Spleen (tissue), 11 donors: Measurements from ENCODE around the gene SP4. TPM values are rescaled to one million over a fixed set of nuclear protein-coding genes. Genes with fewer than 3 reads are reported as not detected.

ENCODE experiments used
- DNase-seq: peaks from one replicate; pipeline ENCODE4 v3.0.0-alpha.2; 2020
- H3K27ac ChIP-seq, 8 donors: fragments of 200-600 bp; sonication (generic) in 7 of 8; 1 replicate in 4 of 8; 2 replicates in 4 of 8; pipeline versions ENCODE4 v1.5.0 to v1.8.0; 2016 to 2021; ENCODE audit warnings: inconsistent platforms in 4 of 8, mild to moderate bottlenecking in 4 of 8, moderate library complexity in 1 of 8
- H3K27me3 ChIP-seq, 7 donors: fragments of 200-600 bp; sonication (generic) in 6 of 7; replicated peaks in 1 of 7; 1 replicate in 4 of 7; 2 replicates in 3 of 7; pipeline versions ENCODE4 v1.5.0 to v1.8.0; 2016 to 2021; ENCODE audit warnings: inconsistent platforms in 3 of 7, mild to moderate bottlenecking in 1 of 7
- H3K36me3 ChIP-seq, 6 donors: fragments of 200-600 bp; sonication (generic) in 5 of 6; 1 replicate in 4 of 6; 2 replicates in 2 of 6; pipeline versions ENCODE4 v1.5.0 to v1.8.0; 2016 to 2021; ENCODE audit warnings: inconsistent platforms in 2 of 6
- H3K4me1 ChIP-seq, 6 donors: fragments of 200-600 bp; sonication (generic) in 5 of 6; 1 replicate in 3 of 6; 2 replicates in 3 of 6; pipeline versions ENCODE4 v1.5.0 to v1.8.0; 2016 to 2021; ENCODE audit warnings: inconsistent platforms in 3 of 6
- H3K4me3 ChIP-seq, 8 donors: fragments of 200-600 bp; sonication (generic) in 7 of 8; 1 replicate in 4 of 8; 2 replicates in 4 of 8; pipeline versions ENCODE4 v1.5.0 to v1.8.0; 2016 to 2021; ENCODE audit warnings: inconsistent platforms in 4 of 8, mild to moderate bottlenecking in 4 of 8, moderate library complexity in 2 of 8
- H3K9me3 ChIP-seq, 8 donors: fragments of 200-600 bp; sonication (generic) in 7 of 8; 1 replicate in 4 of 8; 2 replicates in 4 of 8; pipeline versions ENCODE4 v1.5.0 to v1.8.0; 2016 to 2021; ENCODE audit warnings: inconsistent platforms in 4 of 8
- POLR2A ChIP-seq, 3 donors: fragments of 450-650 bp; IDR thresholded peaks; one replicate each; pipeline ENCODE4 v1.5.1; 2017; ENCODE audit warnings: antibody characterized with exemption in 3 of 3, mild to moderate bottlenecking in 1 of 3
- POLR2AphosphoS5 ChIP-seq, 3 donors: sonication (generic); formaldehyde crosslinking; IDR thresholded peaks; one replicate each; pipeline ENCODE4 v1.5.1; 2017; ENCODE audit warnings: antibody characterized with exemption in 3 of 3
- WGBS, 5 donors: extraction: QIAGEN DNeasy Blood & Tissue Kit in 3 of 5; methylation state at CpG; one replicate each; pipeline versions ENCODE4 v1.1.5 to v1.1.7; 2013 to 2018; 5-methylcytosine and 5-hydroxymethylcytosine counted together
- intact Hi-C: fragments of 100-400 bp; cut with DNase I; formaldehyde crosslinking; loops from one replicate; pipeline ENCODE4 v1.15.0; 2023; ENCODE audit warnings: low total_unique reads
- polyA plus RNA-seq, 3 donors: library from polyadenylated mRNA; stranded (reverse); fragments of 200-250 nt; gene quantifications; one replicate each; pipeline ENCODE4 v1.2.1, GENCODE V29; 2013
- total RNA-seq, 7 donors: library from RNA; depleted of rRNA in 3 of 7; stranded (reverse); fragments of >200 nt in 3 of 7; fragmentation: NEBNext Ultra II Directional in 4 of 7; extraction: Animal tissue kit (Norgen Biotek cat#: 25700) in 4 of 7; gene quantifications; one replicate each; pipeline versions ENCODE4 v1.1.0 to v1.2.1, GENCODE V29; 2016 to 2021
- TF ChIP-seq, protein P1 (sequence below), 11 experiments: fragments of 200-600 bp in 7 of 11; fragments of 450-650 bp in 4 of 11; sonication (generic) in 4 of 11; IDR thresholded peaks in 8 of 11; conservative IDR thresholded peaks in 3 of 11; 1 replicate in 7 of 11; 2 replicates in 4 of 11; pipeline versions ENCODE4 v1.4.0 to v1.8.0; 2016 to 2021; ENCODE audit warnings: antibody characterized with exemption in 11 of 11, inconsistent platforms in 4 of 11, mild to moderate bottlenecking in 1 of 11
- donor health status: healthy with polysubstance abuse.
- donor health status: DM: no; HTN: no; CAD: no; lungs with moderate emphysema.
- donor health status: DM: no; HTN: no; CAD: no.
- donor health status: Bipolar disorder and iron deficiency.
- donor health status: healthy.
- donor health status: DM: no; HTN: no; CAD: no.
- donor health status: DM: yes; HTN: yes; CAD: no.

The SP4 gene
- total and polyA plus RNA-seq, 10 donors: 2.5 to 19.0 (median 14.3) TPM

DNA sequence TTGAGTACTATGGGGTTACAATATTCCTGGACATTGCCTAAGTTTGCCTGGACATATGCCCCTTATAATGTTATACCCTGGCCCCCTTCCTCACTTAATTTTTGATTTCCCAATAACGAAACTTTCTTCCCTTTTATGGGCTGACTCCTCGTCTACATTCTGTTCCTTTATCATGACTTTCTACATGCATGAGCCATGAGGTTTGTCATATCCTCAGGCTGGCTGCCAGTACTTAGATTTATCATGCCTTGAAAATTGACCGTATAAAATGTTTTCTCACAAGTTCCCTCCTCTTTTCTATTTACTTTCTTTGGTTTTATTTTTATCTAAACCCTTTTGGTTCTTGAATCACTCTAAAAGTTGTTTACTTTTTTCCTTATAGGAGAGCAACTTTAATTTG lies 119.6 kb downstream of the SP4 start:
- WGBS, 5 donors: 46 to 73% (median 59%) methylated on average over 3 of the region's 3 CpGs
- no peak overlapping the region for H3K4me3 ChIP-seq
- DNase-seq: no peak
- no peaks in the 10 kb centered on the region for H3K9me3 ChIP-seq
- peaks cover 0 to 39% (median 30%) of the 10 kb centered on the region in 7 donors for H3K27me3 ChIP-seq
- intact Hi-C loops: no loop called here
- H3K4me1 ChIP-seq: peaks cover 12 to 16% (median 15%) of the 10 kb centered on the region in 6 donors
- TF ChIP-seq, protein P1, sequence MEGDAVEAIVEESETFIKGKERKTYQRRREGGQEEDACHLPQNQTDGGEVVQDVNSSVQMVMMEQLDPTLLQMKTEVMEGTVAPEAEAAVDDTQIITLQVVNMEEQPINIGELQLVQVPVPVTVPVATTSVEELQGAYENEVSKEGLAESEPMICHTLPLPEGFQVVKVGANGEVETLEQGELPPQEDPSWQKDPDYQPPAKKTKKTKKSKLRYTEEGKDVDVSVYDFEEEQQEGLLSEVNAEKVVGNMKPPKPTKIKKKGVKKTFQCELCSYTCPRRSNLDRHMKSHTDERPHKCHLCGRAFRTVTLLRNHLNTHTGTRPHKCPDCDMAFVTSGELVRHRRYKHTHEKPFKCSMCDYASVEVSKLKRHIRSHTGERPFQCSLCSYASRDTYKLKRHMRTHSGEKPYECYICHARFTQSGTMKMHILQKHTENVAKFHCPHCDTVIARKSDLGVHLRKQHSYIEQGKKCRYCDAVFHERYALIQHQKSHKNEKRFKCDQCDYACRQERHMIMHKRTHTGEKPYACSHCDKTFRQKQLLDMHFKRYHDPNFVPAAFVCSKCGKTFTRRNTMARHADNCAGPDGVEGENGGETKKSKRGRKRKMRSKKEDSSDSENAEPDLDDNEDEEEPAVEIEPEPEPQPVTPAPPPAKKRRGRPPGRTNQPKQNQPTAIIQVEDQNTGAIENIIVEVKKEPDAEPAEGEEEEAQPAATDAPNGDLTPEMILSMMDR (IDR thresholded peaks at IDR 0.05 in 8 of 11, conservative IDR thresholded peaks at IDR 0.05 in 3 of 11): no peak
- TF ChIP-seq POLR2AphosphoS5 (IDR thresholded peaks at IDR 0.05) (no peak), POLR2A (IDR thresholded peaks at IDR 0.05) (no peak)
- no peaks in the 10 kb centered on the region for H3K36me3 ChIP-seq
- no peak overlapping the region for H3K27ac ChIP-seq

DNA sequence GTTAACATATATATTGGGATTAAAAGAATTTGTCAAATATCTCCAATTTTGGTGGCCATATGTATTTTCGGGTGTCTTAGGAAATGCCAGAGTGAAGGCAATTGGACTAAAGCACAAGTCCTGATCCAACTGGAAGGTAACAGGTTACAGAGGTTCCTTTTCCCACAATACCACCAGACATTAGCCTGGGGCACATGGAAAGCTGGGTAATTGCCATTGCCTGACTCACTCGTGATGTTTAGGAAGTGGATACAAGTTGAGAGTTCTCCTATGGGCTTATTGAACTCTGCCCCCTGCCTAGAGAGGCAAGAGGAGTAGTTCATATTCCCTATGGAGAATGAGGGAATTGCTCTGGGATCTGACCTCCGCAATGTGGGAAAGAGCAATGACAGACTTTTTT lies 120.6 kb downstream of the SP4 start:
- Histone ChIP-seq H3K4me3 (no peak overlapping the region), H3K27me3 (peaks cover 0 to 29% (median 20%) of the 10 kb centered on the region in 7 donors), H3K4me1 (peaks cover 3 to 6% (median 5%) of the 10 kb centered on the region in 6 donors), H3K27ac (no peak overlapping the region), H3K36me3 (no peaks in the 10 kb centered on the region), H3K9me3 (no peaks in the 10 kb centered on the region)
- intact Hi-C loops: no loop called here
- 74 to 94% (median 77%) methylated on average over 3 of the region's 3 CpGs for WGBS, 5 donors
- TF ChIP-seq POLR2A (IDR thresholded peaks at IDR 0.05): no peak
- no peak for TF ChIP-seq POLR2AphosphoS5 (IDR thresholded peaks at IDR 0.05)
- TF ChIP-seq, protein P1 (IDR thresholded peaks at IDR 0.05 in 8 of 11, conservative IDR thresholded peaks at IDR 0.05 in 3 of 11): no peak
- DNase-seq: no peak

DNA sequence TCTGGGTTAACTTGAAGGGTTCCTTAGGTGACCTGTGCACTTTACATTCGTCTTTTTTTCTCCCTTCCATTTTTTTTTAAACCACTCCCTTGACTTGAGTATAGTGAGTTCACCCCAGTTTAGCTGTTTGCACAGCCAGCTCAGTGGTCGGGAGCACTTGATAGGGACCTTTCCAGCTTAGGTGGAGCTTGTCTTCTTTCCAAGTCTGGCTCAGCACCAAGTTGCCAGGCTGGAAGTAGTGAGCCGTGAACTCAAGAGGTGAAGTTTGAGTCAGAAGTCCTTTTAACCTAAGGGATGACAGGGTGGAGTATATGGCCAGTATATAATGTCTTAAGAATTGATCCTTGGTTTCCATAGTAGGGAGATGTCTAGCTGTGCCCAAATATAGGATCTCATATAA lies 122.2 kb downstream of the SP4 start:
- no peaks in the 10 kb centered on the region for H3K36me3 ChIP-seq
- 76 to 90% (median 84%) methylated on average over 3 of the region's 3 CpGs for WGBS, 5 donors
- no peak overlapping the region for H3K4me3 ChIP-seq
- H3K27me3 ChIP-seq: peaks cover 0 to 13% (median 5%) of the 10 kb centered on the region in 7 donors
- no peaks in the 10 kb centered on the region for H3K9me3 ChIP-seq
- intact Hi-C loops: no loop called here
- TF ChIP-seq, protein P1 (IDR thresholded peaks at IDR 0.05 in 8 of 11, conservative IDR thresholded peaks at IDR 0.05 in 3 of 11): no peak
- TF ChIP-seq POLR2AphosphoS5 (IDR thresholded peaks at IDR 0.05) (no peak), POLR2A (IDR thresholded peaks at IDR 0.05) (no peak)
- no peak for DNase-seq
- H3K4me1 ChIP-seq: no peaks in the 10 kb centered on the region
- H3K27ac ChIP-seq: no peak overlapping the region

DNA sequence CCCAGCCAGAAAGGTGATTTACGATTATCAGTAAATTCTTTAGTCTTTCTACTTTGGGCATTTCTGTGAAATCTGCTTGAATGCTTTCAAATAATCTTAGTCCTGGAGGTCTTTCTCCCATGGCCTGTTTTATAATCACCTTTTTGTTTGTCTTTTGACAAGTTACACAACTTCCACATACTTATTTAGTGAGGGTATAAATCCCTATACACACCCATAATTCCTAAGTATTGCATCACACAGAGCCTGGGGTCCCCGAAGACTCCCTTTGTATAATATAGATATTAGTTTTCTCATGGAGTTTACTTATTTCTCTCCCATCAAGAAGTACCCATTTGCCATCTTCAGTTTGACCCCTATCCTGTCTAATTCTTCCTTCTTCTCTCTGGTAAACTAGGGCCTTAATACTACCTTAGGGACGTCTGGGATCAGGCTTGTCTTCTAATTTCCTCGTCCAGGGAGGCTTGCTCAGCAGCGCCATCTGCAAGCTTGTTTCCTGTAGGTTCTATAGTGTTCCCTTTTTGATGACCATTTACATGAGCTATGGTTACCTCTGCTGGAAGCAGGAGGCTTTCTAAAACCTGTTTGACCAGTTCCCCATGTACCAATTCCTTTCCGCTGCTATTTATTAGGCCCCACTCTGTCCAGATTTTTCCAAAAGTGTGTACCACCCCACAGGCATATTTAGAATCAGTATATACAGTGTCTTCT lies 123.1 kb downstream of the SP4 start:
- DNase-seq: no peak
- Histone ChIP-seq H3K9me3 (no peaks in the 10 kb centered on the region), H3K4me3 (no peak overlapping the region), H3K36me3 (no peaks in the 10 kb centered on the region), H3K27me3 (peaks cover 0 to 4% (median 0%) of the 10 kb centered on the region in 7 donors), H3K27ac (no peak overlapping the region), H3K4me1 (no peaks in the 10 kb centered on the region)
- WGBS, 5 donors: 64 to 85% (median 71%) methylated on average over 6 of the region's 6 CpGs
- intact Hi-C loops: no loop called here
- TF ChIP-seq POLR2AphosphoS5 (IDR thresholded peaks at IDR 0.05) (no peak), POLR2A (IDR thresholded peaks at IDR 0.05) (no peak)
- TF ChIP-seq, protein P1 (IDR thresholded peaks at IDR 0.05 in 8 of 11, conservative IDR thresholded peaks at IDR 0.05 in 3 of 11): no peak
